Stomach (tissue), 9 donors: Measurements from ENCODE around the gene SPINT4. TPM values are rescaled to one million over a fixed set of nuclear protein-coding genes. Genes with fewer than 3 reads are reported as not detected.

ENCODE experiments used
- DNase-seq, 2 donors: peaks; one replicate each; pipeline versions ENCODE4 v3.0.0 to v3.0.0-alpha.2; 2013 to 2019
- H3K27ac ChIP-seq, 5 donors: fragments of 200-600 bp in 4 of 5; sonication (generic) in 4 of 5; one replicate each; pipeline ENCODE4 v1.5.1; 2013 to 2019; ENCODE audit warnings: mild to moderate bottlenecking in 1 of 5, moderate library complexity in 1 of 5
- H3K27me3 ChIP-seq, 3 donors: fragments of 200-600 bp; sonication (generic); one replicate each; pipeline ENCODE4 v1.5.1; 2017 to 2019; ENCODE audit warnings: mixed run types in 1 of 3
- H3K36me3 ChIP-seq, 4 donors: fragments of 200-600 bp; sonication (generic); 1 replicate in 3 of 4; 2 replicates in 1 of 4; pipeline ENCODE4 v1.5.1; 2016 to 2019
- H3K4me1 ChIP-seq, 4 donors: fragments of 200-600 bp; sonication (generic); one replicate each; pipeline ENCODE4 v1.5.1; 2016 to 2019
- H3K4me3 ChIP-seq, 4 donors: fragments of 200-600 bp; sonication (generic) in 3 of 4; one replicate each; pipeline ENCODE4 v1.5.1; 2016 to 2019; ENCODE audit warnings: mild to moderate bottlenecking in 1 of 4
- H3K9me3 ChIP-seq, 4 donors: fragments of 200-600 bp; sonication (generic); one replicate each; pipeline ENCODE4 v1.5.1; 2016 to 2019
- CTCF ChIP-seq, 7 experiments: fragments of 450-650 bp in 4 of 7; fragments of 200-600 bp in 3 of 7; sonication (generic) in 3 of 7; IDR thresholded peaks; one replicate each; pipeline ENCODE4 v1.5.1; 2016 to 2019; ENCODE audit warnings: antibody characterized with exemption in 7 of 7, control low read depth in 2 of 7, mild to moderate bottlenecking in 1 of 7
- EP300 ChIP-seq: sonication (generic); formaldehyde crosslinking; IDR thresholded peaks from one replicate; pipeline ENCODE4 v1.6.1; 2017; ENCODE audit warnings: antibody characterized with exemption
- POLR2A ChIP-seq, 4 donors: fragments of 450-650 bp; IDR thresholded peaks; one replicate each; pipeline ENCODE4 v1.6.1; 2016; ENCODE audit warnings: antibody characterized with exemption in 4 of 4, control low read depth in 2 of 4, mild to moderate bottlenecking in 1 of 4, moderate library complexity in 1 of 4
- POLR2AphosphoS5 ChIP-seq, 3 donors: sonication (generic); formaldehyde crosslinking; IDR thresholded peaks; one replicate each; pipeline ENCODE4 v1.6.1; 2016; ENCODE audit warnings: antibody characterized with exemption in 3 of 3
- WGBS, 5 donors: extraction: QIAGEN DNeasy Blood & Tissue Kit in 3 of 5; methylation state at CpG; one replicate each; pipeline versions ENCODE4 v1.1.5 to v1.1.7; 2013 to 2018; 5-methylcytosine and 5-hydroxymethylcytosine counted together
- intact Hi-C: fragments of 100-400 bp; cut with DNase I; formaldehyde crosslinking; loops from one replicate; pipeline ENCODE4 v1.15.1; 2023; ENCODE audit warnings: low total_unique reads
- polyA plus RNA-seq, 3 donors: library from polyadenylated mRNA; stranded (reverse); fragments of 200-250 nt; gene quantifications; one replicate each; pipeline ENCODE4 v1.2.3, GENCODE V29; 2013
- total RNA-seq, 5 donors: library from RNA; depleted of rRNA; stranded (reverse); fragments of >200 nt; gene quantifications; one replicate each; pipeline versions ENCODE4 v1.1.0 to v1.2.3, GENCODE V29; 2014 to 2016
- donor health status: healthy with polysubstance abuse.
- donor health status: Bipolar disorder and iron deficiency.
- donor health status: healthy.

SPINT4 gene
- total and polyA plus RNA-seq, 8 donors = not detected

GRCh38 chr20:45725134-45725533, 3.0 kb downstream of the SPINT4 start:
- TF ChIP-seq POLR2A (IDR thresholded peaks at IDR 0.05) = no peak
- TF ChIP-seq CTCF (IDR thresholded peaks at IDR 0.05) = no peak
- no peak for TF ChIP-seq POLR2AphosphoS5 (IDR thresholded peaks at IDR 0.05)
- TF ChIP-seq EP300 = no peak
- no peak overlapping the region for H3K4me3 ChIP-seq
- intact Hi-C loops = no loop called here
- H3K27me3 ChIP-seq = no peaks in the 10 kb centered on the region
- DNase-seq = no peak
- H3K27ac ChIP-seq = no peak overlapping the region
- H3K9me3 ChIP-seq = no peaks in the 10 kb centered on the region
- no peaks in the 10 kb centered on the region for H3K4me1 ChIP-seq
- no peaks in the 10 kb centered on the region for H3K36me3 ChIP-seq

GRCh38 chr20:45727044-45727443, 4.9 kb downstream of the SPINT4 start:
- no peak overlapping the region for H3K4me3 ChIP-seq
- H3K9me3 ChIP-seq = peaks cover 0 to 9% (median 9%) of the 10 kb centered on the region in 4 donors
- DNase-seq = no peak
- no peaks in the 10 kb centered on the region for H3K27me3 ChIP-seq
- H3K36me3 ChIP-seq = no peaks in the 10 kb centered on the region
- intact Hi-C loops = no loop called here
- no peaks in the 10 kb centered on the region for H3K4me1 ChIP-seq
- no peak overlapping the region for H3K27ac ChIP-seq
- WGBS, 5 donors = 25 to 43% (median 37%) methylated on average over 2 of the region's 2 CpGs
- TF ChIP-seq POLR2A (IDR thresholded peaks at IDR 0.05) (no peak), POLR2AphosphoS5 (IDR thresholded peaks at IDR 0.05) (no peak), CTCF (IDR thresholded peaks at IDR 0.05) (no peak), EP300 (no peak)

GRCh38 chr20:45732199-45732598, 10.1 kb downstream of the SPINT4 start:
- H3K9me3 ChIP-seq = peaks cover 0 to 23% (median 19%) of the 10 kb centered on the region in 4 donors
- DNase-seq = no peak
- intact Hi-C loops = no loop called here
- no peak for TF ChIP-seq POLR2A (IDR thresholded peaks at IDR 0.05)
- no peak for TF ChIP-seq EP300
- TF ChIP-seq POLR2AphosphoS5 (IDR thresholded peaks at IDR 0.05) = no peak
- no peak for TF ChIP-seq CTCF (IDR thresholded peaks at IDR 0.05)
- H3K36me3 ChIP-seq = no peaks in the 10 kb centered on the region
- no peaks in the 10 kb centered on the region for H3K27me3 ChIP-seq
- no peaks in the 10 kb centered on the region for H3K4me1 ChIP-seq
- H3K4me3 ChIP-seq = no peak overlapping the region
- H3K27ac ChIP-seq = no peak overlapping the region

- 64 to 92% (median 81%) methylated on average over 4 to 8 of the region's 8 CpGs for WGBS, 5 donors
- H3K36me3 ChIP-seq = no peaks in the 10 kb centered on the region
- intact Hi-C loops = no loop called here
- H3K27me3 ChIP-seq = no peaks in the 10 kb centered on the region
- no peak overlapping the region for H3K4me3 ChIP-seq
- DNase-seq = no peak
- H3K27ac ChIP-seq = no peak overlapping the region
- no peaks in the 10 kb centered on the region for H3K4me1 ChIP-seq
- peaks cover 0 to 23% (median 19%) of the 10 kb centered on the region in 4 donors for H3K9me3 ChIP-seq
- no peak for TF ChIP-seq EP300
- no peak for TF ChIP-seq CTCF (IDR thresholded peaks at IDR 0.05)
- TF ChIP-seq POLR2A (IDR thresholded peaks at IDR 0.05) = no peak
- no peak for TF ChIP-seq POLR2AphosphoS5 (IDR thresholded peaks at IDR 0.05)
Observed at GRCh38 chr20:45735552-45735951, 13.4 kb downstream of the SPINT4 start.
